Pancreas (tissue), 10 donors: ENCODE data around the gene EPX. TPM values are rescaled to one million over a fixed set of nuclear protein-coding genes. Genes with fewer than 3 reads are reported as not detected.

Experiments used
- ATAC-seq, 4 donors: fragments of 200-7000 bp; cut with Tn5 transposase; one replicate each; pipeline versions ENCODE4 v1.8.0 to v1.9.1; 2020; ENCODE audit warnings: mild to moderate bottlenecking in 4 of 4, moderate library complexity in 4 of 4
- DNase-seq, 6 donors: peaks; one replicate each; pipeline ENCODE4 v3.0.0-alpha.2; 2020
- FAIRE-seq: peaks from 2 replicates; lab custom pipeline; 2012; peaks lifted over from hg19 to GRCh38; lab: Jason Lieb, UNC
- H3K27ac ChIP-seq, 4 donors: fragments of 200-600 bp; sonication (generic); 1 replicate in 3 of 4; 2 replicates in 1 of 4; pipeline versions ENCODE4 v1.5.0 to v1.8.0; 2020
- H3K27me3 ChIP-seq, 4 donors: fragments of 200-600 bp; one replicate each; pipeline ENCODE4 v1.8.0; 2021
- H3K36me3 ChIP-seq, 3 donors: fragments of 200-600 bp; sonication (generic) in 1 of 3; one replicate each; pipeline versions ENCODE4 v1.5.0 to v1.8.0; 2020 to 2021
- H3K4me1 ChIP-seq, 3 donors: fragments of 200-600 bp; one replicate each; pipeline ENCODE4 v1.8.0; 2021
- H3K4me3 ChIP-seq, 4 donors: fragments of 200-600 bp; sonication (generic) in 2 of 4; one replicate each; pipeline versions ENCODE4 v1.5.0 to v1.8.0; 2020 to 2021
- H3K9me3 ChIP-seq, 4 donors: fragments of 200-600 bp; one replicate each; pipeline ENCODE4 v1.8.0; 2021
- CTCF ChIP-seq, 4 donors: fragments of 200-600 bp; sonication (generic) in 3 of 4; IDR thresholded peaks; one replicate each; pipeline versions ENCODE4 v1.5.0 to v1.8.0; 2021; ENCODE audit warnings: antibody characterized with exemption in 4 of 4
- WGBS, 2 donors: extraction: QIAGEN DNeasy Blood & Tissue Kit; methylation state at CpG; one replicate each; pipeline ENCODE4 v1.1.7; 2013; 5-methylcytosine and 5-hydroxymethylcytosine counted together
- intact Hi-C, 3 donors: fragments of 100-400 bp; cut with DNase I; formaldehyde crosslinking; loops; one replicate each; pipeline versions ENCODE4 v1.11.1 to v1.14.2; 2022
- polyA plus RNA-seq, 2 donors: library from polyadenylated mRNA; stranded (reverse); fragments of 200-250 nt; gene quantifications; one replicate each; pipeline ENCODE4 v1.2.3, GENCODE V29; 2013
- total RNA-seq, 6 donors: library from RNA; stranded (reverse); fragmentation: NEBNext Ultra II Directional in 4 of 6; extraction: Animal tissue kit (Norgen Biotek cat#: 25700) in 4 of 6; gene quantifications; one replicate each; pipeline versions ENCODE4 v1.2.1 to v1.2.4, GENCODE V29; 2021 to 2023
- donor health status: healthy with polysubstance abuse.
- donor health status: DM: no; HTN: no; CAD: no; lungs with moderate emphysema.
- donor health status: DM: no; HTN: no; CAD: no.
- donor health status: control.
- donor health status: control.
- donor health status: Bipolar disorder and iron deficiency.
- donor health status: DM: yes; HTN: yes; CAD: no.
- donor health status: DM: no; HTN: no; CAD: no.
- donor health status: DM: no; HTN: no; CAD: no.
- donor health status: DM: yes; HTN: yes; CAD: no.

Gene EPX
- total and polyA plus RNA-seq, 8 donors = not detected

GRCh38 chr17:58184986-58185761, 7.4 kb upstream of the EPX start:
- Histone ChIP-seq H3K36me3 (no peaks in the 10 kb centered on the region), H3K4me1 (no peaks in the 10 kb centered on the region), H3K27ac (no peak overlapping the region), H3K4me3 (no peak overlapping the region), H3K9me3 (no peaks in the 10 kb centered on the region), H3K27me3 (no peaks in the 10 kb centered on the region)
- intact Hi-C loops = no loop called here
- FAIRE-seq (no peak), ATAC-seq (no peak), DNase-seq (no peak)
- no peak for TF ChIP-seq CTCF (IDR thresholded peaks at IDR 0.05)
- 56 to 72% methylated on average over 8 of the region's 8 CpGs for WGBS, 2 donors

GRCh38 chr17:58186591-58186990, 5.9 kb upstream of the EPX start:
- FAIRE-seq = no peak
- no peak for ATAC-seq
- WGBS, 2 donors = 78 to 89% methylated on average over 4 of the region's 4 CpGs

GRCh38 chr17:58187063-58187462, 5.5 kb upstream of the EPX start:
- Histone ChIP-seq H3K4me3 (no peak overlapping the region), H3K36me3 (no peaks in the 10 kb centered on the region), H3K27me3 (no peaks in the 10 kb centered on the region), H3K9me3 (no peaks in the 10 kb centered on the region), H3K27ac (no peak overlapping the region), H3K4me1 (no peaks in the 10 kb centered on the region)
- no peak for TF ChIP-seq CTCF (IDR thresholded peaks at IDR 0.05)
- intact Hi-C loops = no loop called here
- ATAC-seq (no peak), FAIRE-seq (no peak), DNase-seq (no peak)
- WGBS, 2 donors = 73 to 84% methylated on average over 6 of the region's 6 CpGs

More at GRCh38 chr17:58186591-58186990, 5.9 kb upstream of the EPX start:
- intact Hi-C loops = no loop called here
- no peak overlapping the region for H3K4me3 ChIP-seq
- no peak for DNase-seq
- H3K27me3 ChIP-seq = no peaks in the 10 kb centered on the region
- no peaks in the 10 kb centered on the region for H3K9me3 ChIP-seq
- no peak overlapping the region for H3K27ac ChIP-seq
- no peaks in the 10 kb centered on the region for H3K36me3 ChIP-seq
- no peaks in the 10 kb centered on the region for H3K4me1 ChIP-seq
- no peak for TF ChIP-seq CTCF (IDR thresholded peaks at IDR 0.05)

- WGBS, 2 donors = 28 to 38% methylated on average over 7 of the region's 7 CpGs
- no peaks in the 10 kb centered on the region for H3K9me3 ChIP-seq
- H3K4me3 ChIP-seq = no peak overlapping the region
- FAIRE-seq (no peak), DNase-seq (no peak), ATAC-seq (no peak)
- intact Hi-C loops = no loop called here
- no peaks in the 10 kb centered on the region for H3K36me3 ChIP-seq
- no peaks in the 10 kb centered on the region for H3K4me1 ChIP-seq
- TF ChIP-seq CTCF (IDR thresholded peaks at IDR 0.05) = no peak
- H3K27ac ChIP-seq = no peak overlapping the region
- H3K27me3 ChIP-seq = no peaks in the 10 kb centered on the region
Observed at GRCh38 chr17:58187675-58188074, 4.9 kb upstream of the EPX start.

GRCh38 chr17:58189436-58190146, 2.9 kb upstream of the EPX start:
- Histone ChIP-seq H3K27ac (no peak overlapping the region), H3K36me3 (no peaks in the 10 kb centered on the region), H3K4me1 (no peaks in the 10 kb centered on the region), H3K9me3 (no peaks in the 10 kb centered on the region), H3K27me3 (no peaks in the 10 kb centered on the region), H3K4me3 (no peak overlapping the region)
- intact Hi-C loops = no loop called here
- DNase-seq = no peak
- FAIRE-seq = no peak
- ATAC-seq = peak in 3 of 4 donors; percentile 47 to 69 (median 51)
- no peak for TF ChIP-seq CTCF (IDR thresholded peaks at IDR 0.05)
- WGBS, 2 donors = 49 to 52% methylated on average over 11 of the region's 11 CpGs
